Central memory CD8-positive, alpha-beta T cell (primary cell): ENCODE measurements around the gene RAB3D.
A peak's percentile ranks its signal among the peaks of the same experiment; 100 is the strongest.
"Not testable (repeated sequence)": the region's sequence is repeated elsewhere in the genome, so short reads cannot be mapped to it uniquely, and the experiment has no call there.

Experiments used
- ATAC-seq: fragments of 150-1000 bp; cut with Tn5 transposase; replicated peaks from 2 replicates; pipeline ENCODE4 v1.10.0; 2022; ENCODE audit warnings: mild to moderate bottlenecking, moderate FRiP score, moderate number of reproducible peaks; ENCODE audit not compliant: poor library complexity, severe bottlenecking; ENCODE audit errors: extremely low read depth
- DNase-seq, 2 donors: peaks; one replicate each; pipeline ENCODE4 v3.0.0; 2021; ENCODE audit warnings: low spot score in 2 of 2
- H3K27ac Mint-ChIP-seq: one replicate; pipeline ENCODE4 v1.8.0; 2022; ENCODE audit warnings: low read depth, mild to moderate bottlenecking, moderate library complexity, mixed read lengths
- H3K27me3 Mint-ChIP-seq: one replicate; pipeline ENCODE4 v1.8.0; 2022; ENCODE audit warnings: mixed read lengths
- H3K36me3 Mint-ChIP-seq: one replicate; pipeline ENCODE4 v1.8.0; 2022; ENCODE audit warnings: mild to moderate bottlenecking, moderate library complexity, mixed read lengths; ENCODE audit not compliant: insufficient read depth
- H3K4me1 Mint-ChIP-seq: one replicate; pipeline ENCODE4 v1.8.0; 2022; ENCODE audit warnings: mixed read lengths
- H3K4me3 Mint-ChIP-seq: one replicate; pipeline ENCODE4 v1.8.0; 2022; ENCODE audit warnings: mild to moderate bottlenecking, moderate library complexity, mixed read lengths
- H3K9me3 Mint-ChIP-seq: one replicate; pipeline ENCODE4 v1.8.0; 2022; ENCODE audit warnings: mixed read lengths

The RAB3D gene

GRCh38 chr19:11339254-11340098 lies at the start of gene RAB3D:
Gene RAB3D, minus strand, starts transcription at chr19:11339657. Its CDS starts 2,258 bp downstream, at chr19:11337399.
- ATAC-seq (peak; percentile 75), DNase-seq (peak; percentile 29 to 45)
- no peaks in the 10 kb centered on the region for H3K27me3 Mint-ChIP-seq
- no peaks in the 10 kb centered on the region for H3K9me3 Mint-ChIP-seq
- peak within 1 kb of the TSS; percentile 73 for H3K27ac Mint-ChIP-seq
- H3K4me3 Mint-ChIP-seq = peak within 1 kb of the TSS; percentile 66
- H3K36me3 Mint-ChIP-seq = peaks cover 7% of the 10 kb centered on the region
- H3K4me1 Mint-ChIP-seq = peaks cover 17% of the 10 kb centered on the region

- H3K27ac Mint-ChIP-seq = no peak overlapping the region
- no peak overlapping the region for H3K4me3 Mint-ChIP-seq
- H3K4me1 Mint-ChIP-seq = peaks cover 9% of the 10 kb centered on the region
- ATAC-seq (no peak), DNase-seq (no peak)
- H3K36me3 Mint-ChIP-seq = no peaks in the 10 kb centered on the region
- H3K9me3 Mint-ChIP-seq = peaks cover 5% of the 10 kb centered on the region
- peaks cover 17% of the 10 kb centered on the region for H3K27me3 Mint-ChIP-seq
These were observed 47.9 kb upstream of the RAB3D start for GRCh38 chr19:11387162-11388034.

GRCh38 chr19:11384778-11385129 lies 45.3 kb upstream of the RAB3D start:
- Mint-ChIP-seq H3K27me3 (peaks cover 9% of the 10 kb centered on the region), H3K4me3 (no peak overlapping the region), H3K9me3 (no peaks in the 10 kb centered on the region), H3K36me3 (peaks cover 18% of the 10 kb centered on the region), H3K27ac (no peak overlapping the region), H3K4me1 (peaks cover 31% of the 10 kb centered on the region)
- no peak for DNase-seq
- no peak for ATAC-seq

- peak overlapping the region; percentile 60 for H3K4me3 Mint-ChIP-seq
- H3K4me1 Mint-ChIP-seq = peaks cover 31% of the 10 kb centered on the region
- H3K27me3 Mint-ChIP-seq = peaks cover 9% of the 10 kb centered on the region
- no peaks in the 10 kb centered on the region for H3K9me3 Mint-ChIP-seq
- ATAC-seq (no peak), DNase-seq (no peak)
- H3K27ac Mint-ChIP-seq = no peak overlapping the region
- peaks cover 18% of the 10 kb centered on the region for H3K36me3 Mint-ChIP-seq
These were observed 44.2 kb upstream of the RAB3D start for GRCh38 chr19:11383706-11384048.

GRCh38 chr19:11382898-11383705 lies 43.6 kb upstream of the RAB3D start:
- ATAC-seq (no peak), DNase-seq (peak in 1 of 2 donors; percentile 37)
- H3K27ac Mint-ChIP-seq = peak overlapping the region; percentile 10
- H3K9me3 Mint-ChIP-seq = no peaks in the 10 kb centered on the region
- H3K4me1 Mint-ChIP-seq = peaks cover 31% of the 10 kb centered on the region
- peaks cover 9% of the 10 kb centered on the region for H3K27me3 Mint-ChIP-seq
- peak overlapping the region; percentile 60 for H3K4me3 Mint-ChIP-seq
- H3K36me3 Mint-ChIP-seq = peaks cover 18% of the 10 kb centered on the region

GRCh38 chr19:11380653-11381537 lies 41.4 kb upstream of the RAB3D start:
- Mint-ChIP-seq H3K4me3 (peak overlapping the region; percentile 83), H3K4me1 (peaks cover 37% of the 10 kb centered on the region), H3K27ac (peak overlapping the region; percentile 99), H3K27me3 (peaks cover 9% of the 10 kb centered on the region), H3K9me3 (no peaks in the 10 kb centered on the region), H3K36me3 (peaks cover 18% of the 10 kb centered on the region)
- DNase-seq = peak; percentile 95 to 97
- peak; percentile 87 for ATAC-seq

- H3K27me3 Mint-ChIP-seq = peaks cover 9% of the 10 kb centered on the region
- peaks cover 21% of the 10 kb centered on the region for H3K36me3 Mint-ChIP-seq
- ATAC-seq (no peak), DNase-seq (no peak)
- peaks cover 43% of the 10 kb centered on the region for H3K4me1 Mint-ChIP-seq
- H3K9me3 Mint-ChIP-seq = no peaks in the 10 kb centered on the region
- H3K27ac Mint-ChIP-seq = peak overlapping the region; percentile 99
- H3K4me3 Mint-ChIP-seq = peak overlapping the region; percentile 83
These were observed 40.4 kb upstream of the RAB3D start for GRCh38 chr19:11379857-11380350.

GRCh38 chr19:11379269-11379845 lies 39.9 kb upstream of the RAB3D start:
- not testable (repeated sequence) for H3K27me3 Mint-ChIP-seq, H3K4me3 Mint-ChIP-seq, H3K9me3 Mint-ChIP-seq, ATAC-seq, DNase-seq, H3K27ac Mint-ChIP-seq
- Mint-ChIP-seq H3K4me1 (peaks cover 43% of the 10 kb centered on the region), H3K36me3 (peaks cover 21% of the 10 kb centered on the region)

- no peak overlapping the region for H3K27ac Mint-ChIP-seq
- peaks cover 25% of the 10 kb centered on the region for H3K36me3 Mint-ChIP-seq
- H3K4me1 Mint-ChIP-seq = peaks cover 43% of the 10 kb centered on the region
- no peak overlapping the region for H3K4me3 Mint-ChIP-seq
- H3K9me3 Mint-ChIP-seq = no peaks in the 10 kb centered on the region
- H3K27me3 Mint-ChIP-seq = peaks cover 9% of the 10 kb centered on the region
- DNase-seq (no peak), ATAC-seq (no peak)
These were observed 39.1 kb upstream of the RAB3D start for GRCh38 chr19:11378319-11379189.

GRCh38 chr19:11377756-11378155 lies 38.3 kb upstream of the RAB3D start:
- H3K9me3 Mint-ChIP-seq = no peaks in the 10 kb centered on the region
- peaks cover 38% of the 10 kb centered on the region for H3K4me1 Mint-ChIP-seq
- peaks cover 25% of the 10 kb centered on the region for H3K36me3 Mint-ChIP-seq
- peaks cover 4% of the 10 kb centered on the region for H3K27me3 Mint-ChIP-seq
- no peak overlapping the region for H3K27ac Mint-ChIP-seq
- H3K4me3 Mint-ChIP-seq = no peak overlapping the region
- ATAC-seq = no peak
- no peak for DNase-seq
